Renal pelvis (tissue), 4 donors: ENCODE measurements around the gene CMAS. TPM values are rescaled to one million over a fixed set of nuclear protein-coding genes. Genes with fewer than 3 reads are reported as not detected.
"Not testable (repeated sequence)": the region's sequence is repeated elsewhere in the genome, so short reads cannot be mapped to it uniquely, and the experiment has no call there.

ENCODE experiments used
- DNase-seq: peaks from one replicate; pipeline ENCODE4 v3.0.0-alpha.2; 2013
- polyA plus RNA-seq, 3 donors: library from polyadenylated mRNA; unstranded; fragments of 120-200 nt; gene quantifications; one replicate each; pipeline ENCODE4 v1.2.1, GENCODE V29; 2013; ENCODE audit not compliant: insufficient read length in 3 of 3

The CMAS gene
- polyA plus RNA-seq, 3 donors, result 50.4 to 57.2 (median 51.1) TPM

GRCh38 chr12:22042976-22043669 is 2.9 kb upstream of the CMAS start:
- DNase-seq, result no peak

GRCh38 chr12:22043943-22044342 is 2.1 kb upstream of the CMAS start:
- no peak for DNase-seq

GRCh38 chr12:22044391-22044790 is 1.6 kb upstream of the CMAS start:
- DNase-seq, result no peak

GRCh38 chr12:22046968-22047390 is 961 bp downstream of the CMAS start:
- DNase-seq, result no peak

DNA sequence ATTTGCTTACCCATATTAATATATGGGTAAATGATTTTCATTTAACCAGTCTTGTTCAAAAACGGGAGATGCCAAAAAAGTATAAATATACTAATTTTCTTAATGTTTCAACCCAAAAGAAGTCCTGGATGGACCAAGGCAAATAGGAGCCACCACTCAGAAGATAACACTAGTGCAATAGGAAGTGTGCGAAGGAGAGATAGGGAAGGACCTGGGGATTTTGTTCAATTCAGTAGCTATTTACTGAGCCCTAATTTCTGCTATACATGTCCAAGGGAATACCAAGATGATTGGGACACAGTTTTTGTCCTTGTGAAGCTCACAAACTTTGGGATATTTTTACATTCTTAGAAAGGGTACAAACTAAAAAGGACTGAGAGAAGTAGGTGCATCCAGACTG is 1.5 kb downstream of the CMAS start:
- DNase-seq, result no peak

DNA sequence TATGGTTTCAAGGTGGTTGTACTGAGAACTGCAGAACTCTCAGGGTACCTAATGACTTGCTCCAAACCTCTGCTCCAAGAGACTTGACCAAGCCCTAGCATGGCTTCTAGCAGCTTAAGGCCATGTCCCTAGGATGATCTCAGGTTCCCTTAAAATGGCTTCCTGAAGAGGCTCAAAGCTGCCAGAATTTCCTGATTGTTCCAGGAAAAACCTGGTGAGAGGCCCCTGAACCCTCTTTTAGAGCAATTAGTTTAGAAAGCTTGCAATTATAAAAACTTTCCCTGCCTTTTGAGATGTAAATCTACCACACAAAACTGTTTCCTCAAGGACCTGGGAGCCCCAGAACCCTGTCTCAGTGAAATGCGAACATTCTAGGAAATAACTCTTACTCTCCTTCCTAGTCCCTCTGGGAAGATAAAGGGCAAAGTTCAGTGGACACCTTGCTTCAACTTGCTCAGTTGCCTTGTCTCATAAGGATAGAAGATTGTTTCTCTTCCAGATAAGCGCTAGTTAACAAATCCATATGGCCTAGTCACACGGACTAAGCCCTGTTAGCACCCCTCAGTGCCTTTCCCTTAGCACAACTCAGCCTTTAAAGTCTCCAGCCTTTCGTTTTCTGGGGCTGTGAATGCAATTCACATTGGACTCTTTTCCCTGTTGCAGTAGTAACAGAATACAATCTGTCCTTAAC is 2.5 kb downstream of the CMAS start:
- DNase-seq, result no peak

DNA sequence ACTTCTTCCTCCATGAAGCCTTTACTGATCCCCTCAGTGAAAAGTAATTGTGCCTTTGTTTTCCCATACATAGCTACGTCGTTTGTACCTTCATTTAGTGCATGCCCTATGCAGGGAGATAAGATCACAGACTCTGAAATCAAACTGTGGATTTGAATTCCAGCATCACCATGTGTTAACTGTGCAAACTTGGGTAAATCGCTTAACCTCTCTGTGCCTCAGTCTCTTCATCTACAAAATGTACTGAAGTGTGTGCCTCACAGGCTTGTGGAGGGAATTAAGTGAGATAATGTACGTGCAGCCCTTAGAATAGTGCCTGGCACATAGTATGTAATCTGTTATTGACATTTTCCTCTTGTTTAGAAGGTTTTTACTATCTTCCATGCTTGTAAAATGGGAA is 4.1 kb downstream of the CMAS start:
- DNase-seq, result no peak

GRCh38 chr12:22051114-22051698 is 5.2 kb downstream of the CMAS start:
- no peak for DNase-seq

DNA sequence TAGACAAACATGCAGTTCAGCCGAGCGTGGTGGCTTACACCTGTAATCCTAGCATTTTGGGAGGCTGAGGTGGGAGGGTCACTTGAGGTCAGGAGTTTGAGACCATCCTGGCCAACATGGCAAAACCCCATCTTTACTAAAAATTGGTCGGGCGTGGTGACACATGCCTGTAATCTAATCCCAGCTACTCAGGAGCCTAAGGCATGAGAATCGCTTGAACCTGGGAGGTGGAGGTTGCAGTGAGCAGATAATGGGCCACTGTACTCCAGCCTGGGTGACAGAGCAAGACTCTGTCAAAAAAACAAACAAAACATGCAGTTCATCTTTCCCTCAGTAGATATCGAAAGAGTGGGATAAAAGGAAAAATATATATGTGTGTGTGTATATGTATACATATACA is 7.0 kb downstream of the CMAS start:
- DNase-seq, result not testable (repeated sequence)

GRCh38 chr12:22054155-22054554 is 8.1 kb downstream of the CMAS start:
- no peak for DNase-seq

DNA sequence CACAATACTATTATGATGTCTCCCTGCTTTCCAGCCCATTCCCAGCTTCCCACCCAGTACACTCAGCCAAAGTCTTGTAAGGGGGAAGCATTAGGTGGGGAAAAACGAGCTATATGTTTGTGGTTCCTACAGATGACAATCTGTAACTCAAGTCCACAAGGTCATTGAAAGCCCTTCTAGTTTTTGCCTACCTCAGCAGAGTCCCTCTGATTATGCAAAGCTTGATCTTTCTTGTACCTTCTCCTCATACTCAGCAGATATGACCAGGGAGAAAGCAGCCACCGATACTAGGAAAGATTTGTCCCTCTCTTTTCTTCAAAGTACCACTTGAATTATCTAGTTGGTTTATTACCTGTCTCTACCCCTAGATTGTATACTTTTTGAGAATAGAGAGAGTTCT is 10.6 kb downstream of the CMAS start:
- DNase-seq, result no peak

DNA sequence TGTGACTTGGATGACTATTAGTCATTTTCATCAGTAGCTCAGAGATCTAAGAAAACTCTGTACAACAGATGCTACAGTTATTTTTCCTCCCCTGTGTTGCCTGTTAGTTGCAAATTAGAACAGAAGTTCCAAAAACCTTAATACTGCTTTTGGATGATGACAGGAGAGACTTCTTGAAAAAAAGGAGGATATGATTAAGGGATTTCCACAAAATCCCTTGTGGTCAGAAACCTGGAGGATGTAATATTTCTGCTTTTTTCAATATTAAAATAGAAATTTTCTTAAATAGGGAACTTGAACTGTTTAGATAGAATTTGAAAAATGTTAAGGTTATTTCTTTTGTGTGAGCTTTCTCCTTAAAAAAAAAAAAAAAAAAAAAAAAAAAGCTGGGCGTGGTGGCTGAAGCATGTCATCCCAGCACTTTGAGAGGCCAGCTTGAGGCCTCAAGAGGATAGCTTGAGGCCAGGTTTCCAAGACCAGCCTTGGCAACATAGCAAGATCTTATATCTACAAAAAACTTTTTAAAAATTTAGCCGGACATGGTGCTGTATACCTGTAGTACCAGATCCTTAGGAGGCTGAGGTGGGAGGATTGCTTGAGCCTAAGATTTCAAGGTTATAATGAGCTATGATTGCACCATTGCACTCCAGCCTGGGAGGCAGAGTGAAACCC is 14.1 kb downstream of the CMAS start:
- DNase-seq, result no peak

GRCh38 chr12:22064968-22065367 is 18.9 kb downstream of the CMAS start:
- no peak for DNase-seq

GRCh38 chr12:22066310-22066709 is 20.3 kb downstream of the CMAS start:
- no peak for DNase-seq

DNA sequence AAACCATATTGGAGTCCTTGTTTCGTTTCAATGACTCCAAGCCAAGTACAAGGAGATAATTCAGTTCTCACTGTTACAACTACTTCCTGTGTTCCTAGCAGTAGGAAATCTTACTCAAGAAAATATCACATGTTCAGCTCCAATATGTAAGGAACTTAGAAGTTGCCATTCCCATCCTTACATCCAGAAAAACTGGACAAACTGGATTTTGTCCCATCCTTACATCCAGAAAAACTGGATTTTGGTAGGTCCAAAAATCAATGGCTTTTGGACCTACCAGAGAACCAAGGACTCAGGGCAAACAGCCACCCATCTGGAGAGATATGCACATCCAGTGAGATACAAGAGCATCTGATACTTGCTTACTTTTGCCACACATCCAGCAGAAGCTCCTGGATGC is 23.8 kb downstream of the CMAS start:
- no peak for DNase-seq

GRCh38 chr12:22082190-22082701 is 36.2 kb downstream of the CMAS start:
- peak; percentile 20 for DNase-seq

- peak; percentile 10 for DNase-seq
These were observed 37.1 kb downstream of the CMAS start for GRCh38 chr12:22083167-22083566.

DNA sequence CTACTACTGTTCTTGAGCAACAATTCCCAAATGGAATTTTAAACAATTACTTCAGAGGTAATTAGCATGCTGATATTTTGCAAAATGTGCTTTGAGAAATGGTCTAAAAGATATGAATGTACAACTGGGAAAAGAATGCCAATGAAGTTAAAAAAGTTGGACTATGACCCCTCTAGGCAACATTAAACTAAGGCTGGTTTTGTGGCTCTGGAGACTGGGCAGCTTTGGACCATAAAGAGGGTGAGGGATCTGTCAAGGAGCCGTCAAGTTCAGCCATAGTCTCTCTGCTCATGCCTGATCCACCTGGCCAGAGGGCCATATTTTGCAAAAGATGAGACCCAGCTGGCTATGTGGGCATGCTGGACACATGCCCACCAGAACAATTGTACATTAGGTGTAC is 38.8 kb downstream of the CMAS start:
- no peak for DNase-seq

DNA sequence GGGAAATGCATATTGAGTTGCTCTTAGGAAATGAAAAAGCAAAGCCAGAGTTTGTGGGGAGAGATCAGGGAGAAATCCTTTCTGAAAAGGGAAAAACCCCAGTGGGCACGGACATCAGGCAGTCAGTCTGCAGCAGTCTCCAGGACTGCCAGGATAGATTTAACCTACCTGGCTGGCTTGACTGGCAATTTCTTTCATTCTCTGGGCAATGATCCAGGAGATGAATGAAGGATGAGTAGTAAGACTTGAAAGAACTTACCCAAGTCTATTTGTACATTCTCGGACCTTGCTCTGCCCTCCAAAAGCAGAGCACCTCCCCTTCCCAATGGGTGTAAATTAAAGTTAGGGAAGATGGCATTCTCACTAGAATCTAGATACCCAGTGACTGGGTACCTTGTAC is 42.9 kb downstream of the CMAS start:
- DNase-seq, result no peak

GRCh38 chr12:22089486-22089885 is 43.5 kb downstream of the CMAS start:
- no peak for DNase-seq

DNA sequence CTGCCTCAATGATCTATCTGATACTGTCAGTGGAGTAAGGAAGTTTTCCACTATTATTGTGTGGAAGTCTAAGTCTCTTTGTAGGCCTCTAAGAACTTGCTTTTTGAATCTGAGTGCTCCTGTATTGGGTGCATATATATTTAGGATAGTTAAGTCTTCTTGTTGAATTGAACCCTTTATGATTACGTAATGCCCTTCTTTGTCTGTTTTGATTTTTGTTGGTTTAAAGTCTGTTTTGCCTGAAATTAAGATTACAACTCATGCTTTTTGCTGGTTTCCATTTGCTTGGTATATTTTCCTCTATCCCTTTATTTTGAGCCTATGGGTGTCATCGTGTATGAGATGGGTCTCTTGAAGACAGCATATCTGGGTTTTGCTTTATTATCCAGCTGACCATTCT is 53.0 kb downstream of the CMAS start:
- not testable (repeated sequence) for DNase-seq

GRCh38 chr12:22100958-22101748 is 55.1 kb downstream of the CMAS start:
- peak; percentile 11 for DNase-seq
